GM19324 (cell line): ENCODE data around the gene CEP68.
"Not testable (repeated sequence)": the region's sequence is repeated elsewhere in the genome, so short reads cannot be mapped to it uniquely, and the experiment has no call there.

Source experiments
- ATAC-seq: cut with Tn5 transposase; IDR thresholded peaks from one replicate; pipeline ENCODE4 v1.9.1; 2021; ENCODE audit warnings: mild to moderate bottlenecking, moderate library complexity; ENCODE audit not compliant: unreplicated experiment, low FRiP score

CEP68 gene

GRCh38 chr2:65125457-65125856, 69.2 kb downstream of the CEP68 start:
- ATAC-seq, result not testable (repeated sequence)

- ATAC-seq, result no peak
Measured at GRCh38 chr2:65128297-65129190, 72.3 kb downstream of the CEP68 start.

- ATAC-seq, result no peak
Measured at GRCh38 chr2:65129286-65129825, 73.1 kb downstream of the CEP68 start.

GRCh38 chr2:65129826-65130663, 73.8 kb downstream of the CEP68 start, which contains the start of gene RAB1A:
Gene RAB1A, minus strand, starts transcription at chr2:65130106. Its CDS starts 191 bp downstream, at chr2:65129915.
- peak; percentile 99 for ATAC-seq

GRCh38 chr2:65130664-65131175, 74.5 kb downstream of the CEP68 start:
- peak; percentile 24 for ATAC-seq

GRCh38 chr2:65132930-65133329, 76.7 kb downstream of the CEP68 start:
- not testable (repeated sequence) for ATAC-seq

GRCh38 chr2:65133626-65134025, 77.4 kb downstream of the CEP68 start:
- no peak for ATAC-seq

GRCh38 chr2:65134158-65134557, 77.9 kb downstream of the CEP68 start:
- ATAC-seq, result no peak

- no peak for ATAC-seq
Measured at GRCh38 chr2:65136253-65136652, 80.0 kb downstream of the CEP68 start.
